Thymus (tissue), 11 donors: ENCODE results near the gene PTGDS. TPM values are rescaled to one million over a fixed set of nuclear protein-coding genes. Genes with fewer than 3 reads are reported as not detected.

Experiments used
- DNase-seq, 9 donors: peaks; one replicate each; pipeline ENCODE4 v3.0.0-alpha.2; 2013; ENCODE audit warnings: low spot score in 9 of 9, low read depth in 6 of 9, missing footprints in 1 of 9
- H3K27ac ChIP-seq, 2 donors: one replicate each; pipeline ENCODE4 v1.5.1; 2013; ENCODE audit warnings: control low read depth in 1 of 2, low read depth in 1 of 2, low read length in 1 of 2, mild to moderate bottlenecking in 1 of 2, moderate library complexity in 1 of 2
- H3K27me3 ChIP-seq, 2 donors: one replicate each; pipeline ENCODE4 v1.5.1; 2013; ENCODE audit warnings: low read length in 1 of 2; ENCODE audit not compliant: control insufficient read depth in 2 of 2, insufficient read depth in 1 of 2
- H3K36me3 ChIP-seq, 2 donors: one replicate each; pipeline ENCODE4 v1.5.1; 2013; ENCODE audit warnings: low read length in 1 of 2, mild to moderate bottlenecking in 1 of 2, moderate library complexity in 1 of 2; ENCODE audit not compliant: control insufficient read depth in 2 of 2, insufficient read depth in 2 of 2
- H3K4me1 ChIP-seq, 2 donors: one replicate each; pipeline ENCODE4 v1.5.1; 2013; ENCODE audit warnings: low read length in 2 of 2; ENCODE audit not compliant: control insufficient read depth in 2 of 2, insufficient read depth in 2 of 2
- H3K4me3 ChIP-seq, 2 donors: one replicate each; pipeline ENCODE4 v1.5.1; 2013; ENCODE audit warnings: low read length in 2 of 2, control low read depth in 1 of 2, mild to moderate bottlenecking in 1 of 2
- H3K9me3 ChIP-seq, 2 donors: one replicate each; pipeline ENCODE4 v1.5.1; 2013; ENCODE audit warnings: low read length in 1 of 2, mild to moderate bottlenecking in 1 of 2; ENCODE audit not compliant: control insufficient read depth in 2 of 2, insufficient read depth in 1 of 2
- WGBS: extraction: QIAGEN DNeasy Blood & Tissue Kit; methylation state at CpG from one replicate; pipeline ENCODE4 v1.1.7; 2013; 5-methylcytosine and 5-hydroxymethylcytosine counted together
- polyA plus RNA-seq: library from polyadenylated mRNA; stranded (reverse); fragments of 200-250 nt; gene quantifications from one replicate; pipeline ENCODE4 v1.2.3, GENCODE V29; 2013
- total RNA-seq: library from RNA; stranded (reverse); fragments of 120-200 nt; gene quantifications from one replicate; pipeline ENCODE4 v1.2.4, GENCODE V29; 2013
- donor health status: healthy.

PTGDS gene
- total and polyA plus RNA-seq, 2 donors, result 5.0 to 137 TPM

- Histone ChIP-seq H3K4me3 (no peak overlapping the region), H3K27ac (no peak overlapping the region), H3K36me3 (peaks cover 0 to 6% of the 10 kb centered on the region in 2 donors), H3K4me1 (no peaks in the 10 kb centered on the region), H3K9me3 (peaks cover 0 to 5% of the 10 kb centered on the region in 2 donors), H3K27me3 (peaks cover 0 to 4% of the 10 kb centered on the region in 2 donors)
- DNase-seq, result no peak
- WGBS, result 60% methylated on average over 24 of the region's 24 CpGs
Observed at GRCh38 chr9:137006116-137007003, 29.1 kb downstream of the PTGDS start.

DNA sequence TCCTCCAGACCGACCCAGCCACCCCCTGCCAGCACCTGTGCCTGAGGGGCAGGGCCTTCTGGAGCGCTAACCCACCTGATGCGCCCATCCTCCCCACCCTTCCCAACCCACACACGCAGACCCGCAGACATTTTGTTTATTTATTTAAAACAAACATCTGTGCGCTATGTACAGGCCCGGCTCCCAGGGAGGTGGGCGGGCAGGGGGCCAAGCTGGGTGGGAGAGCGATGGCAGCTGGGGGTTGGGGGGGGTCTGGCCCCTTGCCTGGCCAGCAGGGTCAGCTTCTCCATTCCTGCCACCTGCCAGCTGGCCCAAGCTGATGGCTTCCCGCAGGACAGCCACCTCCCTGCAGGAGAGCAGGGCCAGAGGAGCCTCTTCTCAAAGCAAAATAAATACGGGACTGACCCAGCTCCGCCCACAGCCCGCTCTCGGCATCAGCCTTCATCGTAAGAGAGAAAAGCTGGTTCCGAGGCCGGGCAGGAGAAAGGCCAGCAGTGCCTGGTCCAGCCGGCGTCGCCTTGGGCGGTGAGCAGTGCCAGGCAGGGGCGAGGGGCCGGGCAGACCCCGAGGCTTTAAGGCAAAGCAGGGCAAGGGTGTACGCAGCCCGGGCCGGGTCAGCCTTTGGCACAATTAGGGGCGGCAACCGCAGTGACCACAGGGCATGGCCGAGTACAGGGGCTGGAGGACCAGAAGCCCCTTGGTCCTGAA lies 30.0 kb downstream of the PTGDS start:
- no peak overlapping the region for H3K27ac ChIP-seq
- H3K4me3 ChIP-seq, result no peak overlapping the region
- peaks cover 0 to 5% of the 10 kb centered on the region in 2 donors for H3K9me3 ChIP-seq
- peaks cover 0 to 8% of the 10 kb centered on the region in 2 donors for H3K36me3 ChIP-seq
- peaks cover 0 to 4% of the 10 kb centered on the region in 2 donors for H3K27me3 ChIP-seq
- DNase-seq, result no peak
- WGBS, result 95% methylated on average over 30 of the region's 30 CpGs
- no peaks in the 10 kb centered on the region for H3K4me1 ChIP-seq

GRCh38 chr9:137007816-137008270 lies 30.5 kb downstream of the PTGDS start:
- Histone ChIP-seq H3K27me3 (peaks cover 0 to under 1% of the 10 kb centered on the region in 2 donors), H3K4me1 (no peaks in the 10 kb centered on the region), H3K9me3 (peaks cover 0 to 5% of the 10 kb centered on the region in 2 donors), H3K4me3 (no peak overlapping the region), H3K36me3 (peaks cover 0 to 9% of the 10 kb centered on the region in 2 donors), H3K27ac (no peak overlapping the region)
- DNase-seq, result no peak
- 94% methylated on average over 13 of the region's 13 CpGs for WGBS

GRCh38 chr9:137008312-137008711 lies 31.0 kb downstream of the PTGDS start:
- Histone ChIP-seq H3K27ac (no peak overlapping the region), H3K4me3 (no peak overlapping the region), H3K27me3 (no peaks in the 10 kb centered on the region), H3K4me1 (no peaks in the 10 kb centered on the region), H3K36me3 (peaks cover 0 to 9% of the 10 kb centered on the region in 2 donors), H3K9me3 (peaks cover 0 to 5% of the 10 kb centered on the region in 2 donors)
- 86% methylated on average over 22 of the region's 22 CpGs for WGBS
- DNase-seq, result no peak

GRCh38 chr9:137009217-137009616 lies 31.9 kb downstream of the PTGDS start:
- peaks cover 0 to 7% of the 10 kb centered on the region in 2 donors for H3K9me3 ChIP-seq
- no peaks in the 10 kb centered on the region for H3K27me3 ChIP-seq
- DNase-seq, result no peak
- no peak overlapping the region for H3K4me3 ChIP-seq
- H3K27ac ChIP-seq, result no peak overlapping the region
- H3K36me3 ChIP-seq, result peaks cover 0 to 9% of the 10 kb centered on the region in 2 donors
- 95% methylated on average over 18 of the region's 18 CpGs for WGBS
- H3K4me1 ChIP-seq, result no peaks in the 10 kb centered on the region

- Histone ChIP-seq H3K4me1 (no peaks in the 10 kb centered on the region), H3K27me3 (no peaks in the 10 kb centered on the region), H3K4me3 (no peak overlapping the region), H3K27ac (no peak overlapping the region), H3K9me3 (peaks cover 0 to 13% of the 10 kb centered on the region in 2 donors), H3K36me3 (peaks cover 0 to 9% of the 10 kb centered on the region in 2 donors)
- DNase-seq, result no peak
- 97% methylated on average over 49 of the region's 49 CpGs for WGBS
Observed at GRCh38 chr9:137009938-137010732, 32.8 kb downstream of the PTGDS start.

DNA sequence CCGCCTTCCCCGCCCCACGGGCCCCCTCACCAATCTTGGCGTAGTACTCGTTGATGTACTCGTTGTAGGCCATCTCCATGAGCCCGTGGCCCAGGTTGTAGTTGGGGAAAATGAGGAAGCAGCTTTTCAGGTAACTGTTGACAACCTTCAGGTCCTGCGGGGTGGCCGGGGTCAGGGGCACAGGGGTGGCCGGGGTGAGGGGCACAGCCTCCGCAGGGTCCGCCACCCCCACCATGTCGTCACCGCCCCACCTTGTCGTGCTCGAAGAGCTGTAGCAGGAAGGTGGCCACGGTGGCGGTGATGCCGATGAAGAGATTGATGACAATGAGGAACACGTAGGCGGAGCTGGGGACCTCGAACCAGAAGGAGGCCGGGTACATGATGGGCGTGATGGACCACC lies 33.9 kb downstream of the PTGDS start:
- H3K36me3 ChIP-seq, result peaks cover 0 to 9% of the 10 kb centered on the region in 2 donors
- no peak overlapping the region for H3K4me3 ChIP-seq
- peaks cover 0 to 14% of the 10 kb centered on the region in 2 donors for H3K9me3 ChIP-seq
- no peaks in the 10 kb centered on the region for H3K27me3 ChIP-seq
- H3K4me1 ChIP-seq, result no peaks in the 10 kb centered on the region
- H3K27ac ChIP-seq, result no peak overlapping the region
- WGBS, result 97% methylated on average over 24 of the region's 24 CpGs
- DNase-seq, result no peak

- WGBS, result 95% methylated on average over 39 of the region's 39 CpGs
- Histone ChIP-seq H3K9me3 (peaks cover 0 to 22% of the 10 kb centered on the region in 2 donors), H3K27me3 (no peaks in the 10 kb centered on the region), H3K4me3 (no peak overlapping the region), H3K36me3 (peaks cover 0 to 9% of the 10 kb centered on the region in 2 donors), H3K27ac (no peak overlapping the region), H3K4me1 (no peaks in the 10 kb centered on the region)
- no peak for DNase-seq
Observed at GRCh38 chr9:137011907-137012675, 34.8 kb downstream of the PTGDS start.
